ENCODE measurements around the gene RNF133.

The RNF133 gene

DNA sequence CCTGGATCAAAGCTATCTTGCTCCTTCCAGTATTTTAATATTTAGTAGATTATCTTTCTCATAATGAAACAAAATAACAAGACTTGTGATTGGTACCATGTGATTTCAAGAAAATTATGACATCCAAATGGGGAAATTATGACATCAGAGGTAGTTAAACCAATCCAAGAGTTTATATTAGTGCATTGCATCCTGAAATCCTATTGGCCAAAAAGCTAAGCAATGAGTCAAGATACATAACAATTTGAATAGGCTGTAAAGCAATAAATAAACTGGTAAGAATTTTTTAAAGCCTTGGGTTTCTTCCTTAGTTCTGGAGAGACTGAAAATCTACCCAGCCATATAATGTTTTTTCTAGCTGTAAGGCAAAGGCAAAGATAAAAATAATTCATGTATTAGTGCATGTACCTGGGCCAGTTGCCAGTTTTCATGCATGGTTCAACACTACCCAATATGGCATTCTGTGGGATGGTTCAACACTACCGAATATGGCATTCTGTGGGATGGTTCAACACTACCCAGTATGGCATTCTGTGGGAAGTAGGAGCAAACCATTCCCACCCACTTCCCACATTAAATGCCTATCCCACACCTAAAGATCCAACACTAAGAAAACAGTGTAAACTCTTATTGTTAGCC, 4.1 kb upstream of the RNF133 start, which contains the start of gene RNF148:
TSS of gene RNF148 (minus strand) at position 51 of the 639 bp plus-strand sequence. CDS start 172 bp downstream, outside the sequence.
- no peaks in the 10 kb centered on the region for H3K79me2 ChIP-seq (ENCODE audit: insufficient read depth, low read length)
- H3K27me3 ChIP-seq (ENCODE audit: low read length), result no peaks in the 10 kb centered on the region
- no peaks in the 10 kb centered on the region for H3K36me3 ChIP-seq (ENCODE audit: low read length)
- no peak within 1 kb of the TSS for H3K4me2 ChIP-seq (ENCODE audit: low read depth, low read length, poor library complexity, severe bottlenecking)
- H2AFZ ChIP-seq (ENCODE audit: low read depth, low read length, severe bottlenecking), result no peak within 1 kb of the TSS
- no peak within 1 kb of the TSS for H3K4me3 ChIP-seq (ENCODE audit: insufficient read depth, low read length, poor library complexity, severe bottlenecking)
- no peak within 1 kb of the TSS for H3K27ac ChIP-seq (ENCODE audit: low read depth, low read length)
- H3K9me2 ChIP-seq (replicated peaks; ENCODE audit: insufficient read depth, low read length), result no peaks in the 10 kb centered on the region
- H3K9me3 ChIP-seq (ENCODE audit: insufficient read depth, low read length), result no peaks in the 10 kb centered on the region
- H3F3A ChIP-seq (ENCODE audit: insufficient read depth), result no peaks in the 10 kb centered on the region
- no peak within 1 kb of the TSS for H3K9ac ChIP-seq (ENCODE audit: low read length)
- H4K20me1 ChIP-seq (ENCODE audit: low read depth, low read length), result no peaks in the 10 kb centered on the region
- TF ChIP-seq, protein P1, sequence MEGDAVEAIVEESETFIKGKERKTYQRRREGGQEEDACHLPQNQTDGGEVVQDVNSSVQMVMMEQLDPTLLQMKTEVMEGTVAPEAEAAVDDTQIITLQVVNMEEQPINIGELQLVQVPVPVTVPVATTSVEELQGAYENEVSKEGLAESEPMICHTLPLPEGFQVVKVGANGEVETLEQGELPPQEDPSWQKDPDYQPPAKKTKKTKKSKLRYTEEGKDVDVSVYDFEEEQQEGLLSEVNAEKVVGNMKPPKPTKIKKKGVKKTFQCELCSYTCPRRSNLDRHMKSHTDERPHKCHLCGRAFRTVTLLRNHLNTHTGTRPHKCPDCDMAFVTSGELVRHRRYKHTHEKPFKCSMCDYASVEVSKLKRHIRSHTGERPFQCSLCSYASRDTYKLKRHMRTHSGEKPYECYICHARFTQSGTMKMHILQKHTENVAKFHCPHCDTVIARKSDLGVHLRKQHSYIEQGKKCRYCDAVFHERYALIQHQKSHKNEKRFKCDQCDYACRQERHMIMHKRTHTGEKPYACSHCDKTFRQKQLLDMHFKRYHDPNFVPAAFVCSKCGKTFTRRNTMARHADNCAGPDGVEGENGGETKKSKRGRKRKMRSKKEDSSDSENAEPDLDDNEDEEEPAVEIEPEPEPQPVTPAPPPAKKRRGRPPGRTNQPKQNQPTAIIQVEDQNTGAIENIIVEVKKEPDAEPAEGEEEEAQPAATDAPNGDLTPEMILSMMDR (IDR thresholded peaks at IDR 0.05; ENCODE audit: insufficient read depth, low read length, poor library complexity, severe bottlenecking), result no peak
- no peak for TF ChIP-seq EZH2phosphoT487 (conservative IDR thresholded peaks at IDR 0.05; ENCODE audit: low read length)

DNA sequence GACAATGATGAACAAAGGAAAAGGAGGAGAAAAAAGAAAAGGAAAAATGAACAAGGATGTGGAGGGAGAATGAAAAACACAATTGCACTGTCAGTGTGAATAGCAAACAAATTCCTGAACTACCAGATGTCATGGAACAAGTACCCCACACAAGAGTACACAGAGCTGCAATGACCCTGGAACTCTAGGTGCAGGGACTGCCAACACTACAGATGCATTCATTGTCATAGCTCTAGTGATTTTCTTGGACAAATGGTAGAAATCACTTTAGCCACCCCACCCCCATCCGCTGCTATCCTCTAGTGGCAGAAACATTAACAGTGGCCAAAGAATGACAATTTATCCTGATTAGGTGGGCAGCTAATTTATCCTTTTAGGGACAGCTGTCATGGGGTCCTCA, 3.1 kb downstream of the RNF133 start:
- peaks cover 6% of the 10 kb centered on the region; the same call in 1 of the 2 replicates for H3K9me3 ChIP-seq (ENCODE audit: insufficient read depth, low read length)
- H3K9ac ChIP-seq (ENCODE audit: low read length), result no peak overlapping the region
- H3F3A ChIP-seq (ENCODE audit: insufficient read depth), result no peaks in the 10 kb centered on the region
- H3K79me2 ChIP-seq (ENCODE audit: insufficient read depth, low read length), result no peaks in the 10 kb centered on the region
- H4K20me1 ChIP-seq (ENCODE audit: low read depth, low read length), result no peaks in the 10 kb centered on the region
- TF ChIP-seq EZH2phosphoT487 (conservative IDR thresholded peaks at IDR 0.05; ENCODE audit: low read length), result no peak
- TF ChIP-seq, protein P1 (IDR thresholded peaks at IDR 0.05; ENCODE audit: insufficient read depth, low read length, poor library complexity, severe bottlenecking), result no peak
- H3K9me2 ChIP-seq (replicated peaks; ENCODE audit: insufficient read depth, low read length), result no peaks in the 10 kb centered on the region
- no peak overlapping the region for H2AFZ ChIP-seq (ENCODE audit: low read depth, low read length, severe bottlenecking)
- H3K27me3 ChIP-seq (ENCODE audit: low read length), result no peaks in the 10 kb centered on the region
- H3K4me2 ChIP-seq (ENCODE audit: low read depth, low read length, poor library complexity, severe bottlenecking), result no peak overlapping the region
- H3K36me3 ChIP-seq (ENCODE audit: low read length), result no peaks in the 10 kb centered on the region
- H3K4me3 ChIP-seq (ENCODE audit: insufficient read depth, low read length, poor library complexity, severe bottlenecking), result no peak overlapping the region
- H3K27ac ChIP-seq (ENCODE audit: low read depth, low read length), result no peak overlapping the region

DNA sequence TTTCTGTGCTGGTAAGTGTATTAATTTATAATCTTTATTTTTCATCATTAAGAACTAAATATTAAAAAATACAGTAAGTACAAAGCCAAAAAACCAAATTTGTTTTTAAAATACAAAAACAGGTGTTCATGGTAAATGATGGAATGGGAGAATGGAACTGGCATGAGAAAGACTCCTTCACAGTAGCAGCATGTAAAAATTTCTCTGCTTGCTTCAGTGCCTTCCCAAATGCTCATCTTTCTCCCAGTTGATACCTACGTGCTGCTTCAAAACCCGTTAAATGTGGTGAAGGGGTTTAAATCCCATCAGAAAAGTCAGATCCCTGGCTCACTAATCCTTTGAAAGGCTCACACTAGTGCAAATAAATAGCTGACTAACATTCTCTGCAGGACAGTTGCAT, 4.2 kb downstream of the RNF133 start:
- Histone ChIP-seq H3K36me3 (ENCODE audit: low read length) (no peaks in the 10 kb centered on the region), H3K27ac (ENCODE audit: low read depth, low read length) (no peak overlapping the region), H3K9me3 (ENCODE audit: insufficient read depth, low read length) (peaks cover 6% of the 10 kb centered on the region; the same call in 1 of the 2 replicates), H3K79me2 (ENCODE audit: insufficient read depth, low read length) (no peaks in the 10 kb centered on the region), H3K9me2 (replicated peaks; ENCODE audit: insufficient read depth, low read length) (no peaks in the 10 kb centered on the region), H3F3A (ENCODE audit: insufficient read depth) (no peaks in the 10 kb centered on the region), H3K27me3 (ENCODE audit: low read length) (no peaks in the 10 kb centered on the region), H4K20me1 (ENCODE audit: low read depth, low read length) (no peaks in the 10 kb centered on the region), H2AFZ (ENCODE audit: low read depth, low read length, severe bottlenecking) (no peak overlapping the region), H3K4me3 (ENCODE audit: insufficient read depth, low read length, poor library complexity, severe bottlenecking) (no peak overlapping the region), H3K9ac (ENCODE audit: low read length) (no peak overlapping the region), H3K4me2 (ENCODE audit: low read depth, low read length, poor library complexity, severe bottlenecking) (no peak overlapping the region)
- TF ChIP-seq, protein P1 (IDR thresholded peaks at IDR 0.05; ENCODE audit: insufficient read depth, low read length, poor library complexity, severe bottlenecking), result no peak
- TF ChIP-seq EZH2phosphoT487 (conservative IDR thresholded peaks at IDR 0.05; ENCODE audit: low read length), result no peak
